ENCODE measurements around the gene AVPR2. TPM values are rescaled to one million over a fixed set of nuclear protein-coding genes. Genes with fewer than 3 reads are reported as not detected.
A peak's percentile ranks its signal among the peaks of the same experiment; 100 is the strongest.

Gene AVPR2
- total and polyA plus RNA-seq, 4 donors = 0.05 TPM; not detected in 3

DNA sequence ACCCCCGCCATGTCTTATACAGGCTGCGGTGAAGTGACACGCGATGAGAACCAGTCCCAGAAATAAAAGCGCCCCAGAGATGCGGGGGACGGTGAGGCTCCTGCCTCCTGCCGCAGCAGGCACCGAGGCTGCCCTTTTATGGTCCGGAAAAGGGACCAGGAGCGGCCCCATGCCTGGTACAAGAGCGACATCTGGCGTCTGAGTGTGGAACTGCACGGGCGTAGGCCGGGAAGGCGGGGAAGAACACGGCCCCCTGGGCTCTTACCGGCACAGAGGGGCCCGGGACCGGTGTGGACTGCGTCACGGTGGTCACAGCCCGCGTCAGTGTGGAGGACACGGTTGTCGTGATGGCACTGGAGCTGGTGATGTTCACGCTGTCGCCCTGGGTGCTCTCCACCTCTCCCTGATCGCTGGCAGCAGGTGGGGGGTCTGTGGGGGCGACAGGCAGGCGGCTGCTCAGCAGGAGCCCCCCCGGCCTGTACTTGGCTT is 48.9 kb downstream of the AVPR2 start:
- no peak overlapping the region for H3K9ac ChIP-seq (ENCODE audit: low read depth in 1 of 2, low read length in 2 of 2)
- 37% methylated on average over 33 of the region's 33 CpGs for WGBS

DNA sequence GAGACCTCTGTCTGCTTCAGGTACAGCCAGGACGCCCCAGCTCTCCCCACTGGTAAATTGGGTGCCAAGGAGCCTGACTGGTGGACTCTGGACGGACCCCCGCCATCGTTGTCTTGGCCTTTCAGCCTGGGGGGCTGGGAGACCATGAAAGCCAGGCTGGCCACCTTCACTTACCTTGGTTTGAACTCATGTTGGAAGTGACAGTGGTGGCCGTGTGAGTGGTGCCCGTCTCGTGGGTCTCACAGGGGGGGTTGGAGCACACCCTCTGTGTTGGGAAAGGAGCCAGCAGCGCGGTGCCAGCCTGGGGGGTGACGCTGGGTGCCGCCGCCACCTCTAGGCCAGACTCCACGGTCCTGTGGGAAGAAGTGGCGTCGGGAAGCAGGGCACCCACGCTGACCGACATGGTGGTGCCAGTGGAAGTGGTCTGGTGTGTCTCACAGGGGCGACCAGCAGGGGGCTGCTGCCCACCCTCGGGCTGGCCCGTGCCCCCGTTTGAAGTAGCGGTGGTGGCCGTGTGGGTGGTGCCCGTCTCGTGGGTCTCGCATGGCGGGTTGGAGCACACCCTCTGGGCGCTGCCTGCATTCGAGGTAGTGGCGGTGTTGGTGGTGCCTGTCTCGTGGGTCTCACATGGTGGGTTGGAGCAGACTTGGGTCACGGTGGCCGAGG is 49.6 kb downstream of the AVPR2 start:
- Histone ChIP-seq H3K27me3 (ENCODE audit: control insufficient read depth in 4 of 4, insufficient read depth in 4 of 4, low read length in 3 of 4) (no peaks in the 10 kb centered on the region), H3K4me1 (ENCODE audit: control insufficient read depth in 4 of 4, insufficient read depth in 4 of 4, low read length in 3 of 4) (peaks cover 0 to 5% (median 0%) of the 10 kb centered on the region in 4 donors), H3K4me3 (ENCODE audit: low read depth in 1 of 3, low read length in 3 of 3) (no peak overlapping the region), H3K36me3 (ENCODE audit: control insufficient read depth in 4 of 4, insufficient read depth in 3 of 4, low read depth in 1 of 4, low read length in 3 of 4) (peaks cover 23 to 92% (median 35%) of the 10 kb centered on the region in 4 donors), H3K9ac (ENCODE audit: low read depth in 1 of 2, low read length in 2 of 2) (no peak overlapping the region), H3K9me3 (ENCODE audit: control insufficient read depth in 4 of 4, low read length in 3 of 4) (no peaks in the 10 kb centered on the region), H3K27ac (ENCODE audit: low read depth in 1 of 2, low read length in 2 of 2) (no peak overlapping the region)
- no peak for TF ChIP-seq JUND (IDR thresholded peaks at IDR 0.05)
- TF ChIP-seq HNF4A (conservative IDR thresholded peaks at IDR 0.05) = no peak
- TF ChIP-seq RAD21 (IDR thresholded peaks at IDR 0.05) = no peak
- TF ChIP-seq ATF3 (IDR thresholded peaks at IDR 0.05) = no peak
- TF ChIP-seq, protein P1, sequence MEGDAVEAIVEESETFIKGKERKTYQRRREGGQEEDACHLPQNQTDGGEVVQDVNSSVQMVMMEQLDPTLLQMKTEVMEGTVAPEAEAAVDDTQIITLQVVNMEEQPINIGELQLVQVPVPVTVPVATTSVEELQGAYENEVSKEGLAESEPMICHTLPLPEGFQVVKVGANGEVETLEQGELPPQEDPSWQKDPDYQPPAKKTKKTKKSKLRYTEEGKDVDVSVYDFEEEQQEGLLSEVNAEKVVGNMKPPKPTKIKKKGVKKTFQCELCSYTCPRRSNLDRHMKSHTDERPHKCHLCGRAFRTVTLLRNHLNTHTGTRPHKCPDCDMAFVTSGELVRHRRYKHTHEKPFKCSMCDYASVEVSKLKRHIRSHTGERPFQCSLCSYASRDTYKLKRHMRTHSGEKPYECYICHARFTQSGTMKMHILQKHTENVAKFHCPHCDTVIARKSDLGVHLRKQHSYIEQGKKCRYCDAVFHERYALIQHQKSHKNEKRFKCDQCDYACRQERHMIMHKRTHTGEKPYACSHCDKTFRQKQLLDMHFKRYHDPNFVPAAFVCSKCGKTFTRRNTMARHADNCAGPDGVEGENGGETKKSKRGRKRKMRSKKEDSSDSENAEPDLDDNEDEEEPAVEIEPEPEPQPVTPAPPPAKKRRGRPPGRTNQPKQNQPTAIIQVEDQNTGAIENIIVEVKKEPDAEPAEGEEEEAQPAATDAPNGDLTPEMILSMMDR (IDR thresholded peaks at IDR 0.05; ENCODE audit: low read depth, low read length, missing input control) = no peak
- no peak for TF ChIP-seq REST (IDR thresholded peaks at IDR 0.05)
- TF ChIP-seq, protein P2, sequence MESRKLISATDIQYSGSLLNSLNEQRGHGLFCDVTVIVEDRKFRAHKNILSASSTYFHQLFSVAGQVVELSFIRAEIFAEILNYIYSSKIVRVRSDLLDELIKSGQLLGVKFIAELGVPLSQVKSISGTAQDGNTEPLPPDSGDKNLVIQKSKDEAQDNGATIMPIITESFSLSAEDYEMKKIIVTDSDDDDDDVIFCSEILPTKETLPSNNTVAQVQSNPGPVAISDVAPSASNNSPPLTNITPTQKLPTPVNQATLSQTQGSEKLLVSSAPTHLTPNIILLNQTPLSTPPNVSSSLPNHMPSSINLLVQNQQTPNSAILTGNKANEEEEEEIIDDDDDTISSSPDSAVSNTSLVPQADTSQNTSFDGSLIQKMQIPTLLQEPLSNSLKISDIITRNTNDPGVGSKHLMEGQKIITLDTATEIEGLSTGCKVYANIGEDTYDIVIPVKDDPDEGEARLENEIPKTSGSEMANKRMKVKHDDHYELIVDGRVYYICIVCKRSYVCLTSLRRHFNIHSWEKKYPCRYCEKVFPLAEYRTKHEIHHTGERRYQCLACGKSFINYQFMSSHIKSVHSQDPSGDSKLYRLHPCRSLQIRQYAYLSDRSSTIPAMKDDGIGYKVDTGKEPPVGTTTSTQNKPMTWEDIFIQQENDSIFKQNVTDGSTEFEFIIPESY (IDR thresholded peaks at IDR 0.05) = no peak
- TF ChIP-seq EGR1 (IDR thresholded peaks at IDR 0.05; ENCODE audit: low read depth in 2 of 2) = no peak
- no peak for TF ChIP-seq HNF4G (IDR thresholded peaks at IDR 0.05)
- no peak for TF ChIP-seq RXRA (IDR thresholded peaks at IDR 0.05)
- TF ChIP-seq GABPA (IDR thresholded peaks at IDR 0.05 in 1 of 2, conservative IDR thresholded peaks at IDR 0.05 in 1 of 2) = no peak
- TF ChIP-seq YY1 (IDR thresholded peaks at IDR 0.05) = no peak
- TF ChIP-seq FOXA2 (IDR thresholded peaks at IDR 0.05) = no peak
- WGBS = 88% methylated on average over 33 of the region's 33 CpGs
- no peak for DNase-seq (ENCODE audit: low spot score)

More for the DNA sequence above, 48.9 kb downstream of the AVPR2 start:
- TF ChIP-seq, protein P1 (IDR thresholded peaks at IDR 0.05; ENCODE audit: low read depth, low read length, missing input control) = peak; percentile 93
- no peak for TF ChIP-seq SP1 (IDR thresholded peaks at IDR 0.05)
- peak; percentile 78 to 94 for TF ChIP-seq RAD21 (IDR thresholded peaks at IDR 0.05)
- Histone ChIP-seq H3K36me3 (ENCODE audit: control insufficient read depth in 4 of 4, insufficient read depth in 3 of 4, low read depth in 1 of 4, low read length in 3 of 4) (peaks cover 19 to 85% (median 31%) of the 10 kb centered on the region in 4 donors), H3K9me3 (ENCODE audit: control insufficient read depth in 4 of 4, low read length in 3 of 4) (no peaks in the 10 kb centered on the region), H3K4me3 (ENCODE audit: low read depth in 1 of 3, low read length in 3 of 3) (no peak overlapping the region), H3K27ac (ENCODE audit: low read depth in 1 of 2, low read length in 2 of 2) (no peak overlapping the region), H3K4me1 (ENCODE audit: control insufficient read depth in 4 of 4, insufficient read depth in 4 of 4, low read length in 3 of 4) (peaks cover 0 to 5% (median 0%) of the 10 kb centered on the region in 4 donors), H3K27me3 (ENCODE audit: control insufficient read depth in 4 of 4, insufficient read depth in 4 of 4, low read length in 3 of 4) (no peaks in the 10 kb centered on the region)
- DNase-seq (ENCODE audit: low spot score) = peak; percentile 81
